DOHH2 (cell line): ENCODE results near the gene APOA1.
"Not testable (repeated sequence)": the region's sequence is repeated elsewhere in the genome, so short reads cannot be mapped to it uniquely, and the experiment has no call there.

Experiments used
- H3F3A ChIP-seq: fragments of 200-600 bp; sonication (generic), shearing (Covaris generic); 2 replicates; pipeline ENCODE4 v1.6.0; 2016; ENCODE audit warnings: antibody characterized with exemption, mild to moderate bottlenecking; ENCODE audit not compliant: control insufficient read depth, insufficient read depth
- H3K27ac ChIP-seq: fragments of 200-600 bp; sonication (generic); 2 replicates; pipeline ENCODE4 v1.5.1; 2014; ENCODE audit warnings: low read depth, mild to moderate bottlenecking, low read length, moderate library complexity
- H3K27me3 ChIP-seq: fragments of 200-600 bp; sonication (generic); 2 replicates; pipeline ENCODE4 v1.6.1; 2014; ENCODE audit warnings: mild to moderate bottlenecking, low read length, mixed read lengths; ENCODE audit not compliant: control insufficient read depth
- H3K36me3 ChIP-seq: fragments of 200-600 bp; sonication (generic); 2 replicates; pipeline ENCODE4 v1.6.1; 2014; ENCODE audit warnings: mild to moderate bottlenecking, low read length, moderate library complexity, mixed read lengths; ENCODE audit not compliant: control insufficient read depth
- H3K4me1 ChIP-seq: fragments of 200-600 bp; sonication (generic); 2 replicates; pipeline ENCODE4 v1.6.1; 2014; ENCODE audit warnings: mild to moderate bottlenecking, low read length, mixed read lengths; ENCODE audit not compliant: control insufficient read depth
- H3K4me2 ChIP-seq: fragments of 200-600 bp; sonication (generic); 2 replicates; pipeline ENCODE4 v1.6.0; 2014; ENCODE audit warnings: mild to moderate bottlenecking, low read length, moderate library complexity
- H3K4me3 ChIP-seq: fragments of 200-600 bp; sonication (generic); 2 replicates; pipeline ENCODE4 v1.5.1; 2014; ENCODE audit warnings: mild to moderate bottlenecking, low read length, mixed read lengths
- H3K79me2 ChIP-seq: fragments of 200-600 bp; sonication (generic); 2 replicates; pipeline ENCODE4 v1.6.1; 2014; ENCODE audit warnings: mild to moderate bottlenecking, low read length, mixed read lengths; ENCODE audit not compliant: control insufficient read depth
- H3K9me2 ChIP-seq: fragments of 200-600 bp; sonication (generic); replicated peaks from 2 replicates; pipeline ENCODE4 v1.6.1; 2014; ENCODE audit warnings: mild to moderate bottlenecking, low read length, mixed read lengths; ENCODE audit not compliant: control insufficient read depth
- H3K9me3 ChIP-seq: fragments of 200-600 bp; sonication (generic); 2 replicates; pipeline ENCODE4 v1.6.1; 2014; ENCODE audit warnings: antibody characterized with exemption, low read length, mixed read lengths; ENCODE audit not compliant: control insufficient read depth, insufficient read depth
- H4K20me1 ChIP-seq: fragments of 200-600 bp; sonication (generic); 2 replicates; pipeline ENCODE4 v1.6.0; 2014; ENCODE audit warnings: low read depth, mild to moderate bottlenecking, antibody characterized with exemption, low read length, moderate library complexity; ENCODE audit not compliant: control insufficient read depth, insufficient read depth
- EZH2phosphoT487 ChIP-seq: fragments of 200-600 bp; sonication (generic); IDR thresholded peaks from 2 replicates; pipeline ENCODE4 v1.6.1; 2017; ENCODE audit warnings: borderline replicate concordance, mild to moderate bottlenecking, antibody characterized with exemption, low read length, moderate library complexity, mixed read lengths
- TF ChIP-seq, protein P1 (sequence below): fragments of 200-600 bp; sonication (generic); IDR thresholded peaks from one replicate; pipeline ENCODE4 v1.5.1; 2014; ENCODE audit warnings: antibody characterized with exemption, mild to moderate bottlenecking, low read depth, low read length; ENCODE audit not compliant: poor library complexity, severe bottlenecking

The APOA1 gene

GRCh38 chr11:116808262-116809175 is 28.9 kb downstream of the APOA1 start:
- Histone ChIP-seq H3K4me3 (no peak overlapping the region), H3K9me3 (no peaks in the 10 kb centered on the region), H3K9me2 (no peaks in the 10 kb centered on the region), H3K27me3 (peaks cover 27% of the 10 kb centered on the region), H3F3A (no peaks in the 10 kb centered on the region), H4K20me1 (no peaks in the 10 kb centered on the region), H3K36me3 (no peaks in the 10 kb centered on the region), H3K27ac (no peak overlapping the region), H3K4me1 (no peaks in the 10 kb centered on the region), H3K79me2 (no peaks in the 10 kb centered on the region), H3K4me2 (no peak overlapping the region)
- TF ChIP-seq EZH2phosphoT487, result no peak
- TF ChIP-seq, protein P1, sequence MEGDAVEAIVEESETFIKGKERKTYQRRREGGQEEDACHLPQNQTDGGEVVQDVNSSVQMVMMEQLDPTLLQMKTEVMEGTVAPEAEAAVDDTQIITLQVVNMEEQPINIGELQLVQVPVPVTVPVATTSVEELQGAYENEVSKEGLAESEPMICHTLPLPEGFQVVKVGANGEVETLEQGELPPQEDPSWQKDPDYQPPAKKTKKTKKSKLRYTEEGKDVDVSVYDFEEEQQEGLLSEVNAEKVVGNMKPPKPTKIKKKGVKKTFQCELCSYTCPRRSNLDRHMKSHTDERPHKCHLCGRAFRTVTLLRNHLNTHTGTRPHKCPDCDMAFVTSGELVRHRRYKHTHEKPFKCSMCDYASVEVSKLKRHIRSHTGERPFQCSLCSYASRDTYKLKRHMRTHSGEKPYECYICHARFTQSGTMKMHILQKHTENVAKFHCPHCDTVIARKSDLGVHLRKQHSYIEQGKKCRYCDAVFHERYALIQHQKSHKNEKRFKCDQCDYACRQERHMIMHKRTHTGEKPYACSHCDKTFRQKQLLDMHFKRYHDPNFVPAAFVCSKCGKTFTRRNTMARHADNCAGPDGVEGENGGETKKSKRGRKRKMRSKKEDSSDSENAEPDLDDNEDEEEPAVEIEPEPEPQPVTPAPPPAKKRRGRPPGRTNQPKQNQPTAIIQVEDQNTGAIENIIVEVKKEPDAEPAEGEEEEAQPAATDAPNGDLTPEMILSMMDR, result no peak

- TF ChIP-seq EZH2phosphoT487, result no peak
- TF ChIP-seq, protein P1, result no peak
- no peaks in the 10 kb centered on the region for H3F3A ChIP-seq
- H3K79me2 ChIP-seq, result no peaks in the 10 kb centered on the region
- no peaks in the 10 kb centered on the region for H4K20me1 ChIP-seq
- no peaks in the 10 kb centered on the region for H3K4me1 ChIP-seq
- no peaks in the 10 kb centered on the region for H3K9me2 ChIP-seq
- H3K36me3 ChIP-seq, result no peaks in the 10 kb centered on the region
- peaks cover 21% of the 10 kb centered on the region for H3K27me3 ChIP-seq
- no peak overlapping the region for H3K4me3 ChIP-seq
- H3K4me2 ChIP-seq, result no peak overlapping the region
- no peaks in the 10 kb centered on the region for H3K9me3 ChIP-seq
- H3K27ac ChIP-seq, result no peak overlapping the region
Observed at GRCh38 chr11:116807601-116808261, 29.7 kb downstream of the APOA1 start.

- peaks cover 31% of the 10 kb centered on the region for H3K27me3 ChIP-seq
- H4K20me1 ChIP-seq, result no peaks in the 10 kb centered on the region
- H3K4me3 ChIP-seq, result no peak overlapping the region
- no peaks in the 10 kb centered on the region for H3K9me2 ChIP-seq
- H3F3A ChIP-seq, result no peaks in the 10 kb centered on the region
- H3K4me2 ChIP-seq, result no peak overlapping the region
- no peaks in the 10 kb centered on the region for H3K4me1 ChIP-seq
- H3K79me2 ChIP-seq, result no peaks in the 10 kb centered on the region
- H3K9me3 ChIP-seq, result no peaks in the 10 kb centered on the region
- TF ChIP-seq, protein P1, result no peak
- TF ChIP-seq EZH2phosphoT487, result no peak
- no peaks in the 10 kb centered on the region for H3K36me3 ChIP-seq
- no peak overlapping the region for H3K27ac ChIP-seq
Observed at GRCh38 chr11:116804001-116804400, 33.4 kb downstream of the APOA1 start.

DNA sequence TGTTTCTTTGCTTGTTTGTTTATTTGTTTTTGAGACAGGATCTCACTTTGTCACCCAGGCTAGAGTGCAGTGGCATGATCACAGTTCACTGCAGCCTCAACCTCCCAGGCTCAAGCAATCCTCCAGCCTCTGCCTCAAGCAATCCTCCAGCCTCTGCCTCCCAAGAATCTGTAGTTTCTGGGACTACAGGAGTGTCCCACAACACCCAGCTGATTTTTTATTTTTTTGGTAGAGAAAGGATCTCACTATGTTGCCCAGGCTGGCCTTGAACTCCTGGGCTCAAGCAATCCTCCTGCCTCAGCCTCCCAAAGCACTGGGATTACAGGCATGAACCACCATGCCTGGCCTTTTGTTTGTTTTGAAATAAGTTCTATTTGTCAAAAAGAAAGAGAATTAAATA is 35.8 kb downstream of the APOA1 start:
- H3K9me2 ChIP-seq, result not testable (repeated sequence)

More for the DNA sequence above, 35.8 kb downstream of the APOA1 start:
- H4K20me1 ChIP-seq, H3F3A ChIP-seq, H3K4me1 ChIP-seq, H3K79me2 ChIP-seq, H3K9me3 ChIP-seq, H3K36me3 ChIP-seq, H3K4me2 ChIP-seq, H3K4me3 ChIP-seq, H3K27ac ChIP-seq: not testable (repeated sequence)
- H3K27me3 ChIP-seq, result peaks cover 32% of the 10 kb centered on the region
